CD4-positive, alpha-beta T cell treated with Interleukin-17A for 4 hours (primary cell): ENCODE measurements around the gene PKD1.

Experiments used
- DNase-seq: peaks from one replicate; pipeline ENCODE4 v3.0.0-alpha.2; 2020; ENCODE audit warnings: mixed read lengths

The PKD1 gene

GRCh38 chr16:2086106-2086742 lies 49.5 kb downstream of the PKD1 start:
- no peak for DNase-seq

- no peak for DNase-seq
Measured at GRCh38 chr16:2085669-2086068, 50.0 kb downstream of the PKD1 start.

GRCh38 chr16:2084895-2085625 lies 50.6 kb downstream of the PKD1 start:
- no peak for DNase-seq

GRCh38 chr16:2083876-2084780 lies 51.6 kb downstream of the PKD1 start:
- no peak for DNase-seq

GRCh38 chr16:2083409-2083808 lies 52.3 kb downstream of the PKD1 start:
- no peak for DNase-seq

- no peak for DNase-seq
Measured at GRCh38 chr16:2082983-2083364, 52.7 kb downstream of the PKD1 start.

- no peak for DNase-seq
Measured at GRCh38 chr16:2082171-2082982, 53.3 kb downstream of the PKD1 start.

- DNase-seq, result no peak
Measured at GRCh38 chr16:2081201-2082084, 54.3 kb downstream of the PKD1 start.

GRCh38 chr16:2079991-2080390 lies 55.7 kb downstream of the PKD1 start:
- no peak for DNase-seq

- DNase-seq, result no peak
Measured at GRCh38 chr16:2079311-2079800, 56.3 kb downstream of the PKD1 start.

GRCh38 chr16:2078691-2079090 lies 57.0 kb downstream of the PKD1 start:
- DNase-seq, result no peak

- DNase-seq, result no peak
Measured at GRCh38 chr16:2078096-2078495, 57.6 kb downstream of the PKD1 start.

- no peak for DNase-seq
Measured at GRCh38 chr16:2077696-2078095, 58.0 kb downstream of the PKD1 start.

- no peak for DNase-seq
Measured at GRCh38 chr16:2077016-2077415, 58.7 kb downstream of the PKD1 start.

GRCh38 chr16:2076072-2076865 lies 59.4 kb downstream of the PKD1 start:
- no peak for DNase-seq

- no peak for DNase-seq
Measured at GRCh38 chr16:2075631-2076030, 60.1 kb downstream of the PKD1 start.

GRCh38 chr16:2074071-2074470 lies 61.6 kb downstream of the PKD1 start:
- DNase-seq, result no peak

GRCh38 chr16:2072926-2073325 lies 62.8 kb downstream of the PKD1 start:
- DNase-seq, result no peak

- no peak for DNase-seq
Measured at GRCh38 chr16:2071454-2072202, 64.1 kb downstream of the PKD1 start.
